ENCODE measurements around the gene AKR1D1. TPM values are rescaled to one million over a fixed set of nuclear protein-coding genes. Genes with fewer than 3 reads are reported as not detected.

Gene AKR1D1, protein sequence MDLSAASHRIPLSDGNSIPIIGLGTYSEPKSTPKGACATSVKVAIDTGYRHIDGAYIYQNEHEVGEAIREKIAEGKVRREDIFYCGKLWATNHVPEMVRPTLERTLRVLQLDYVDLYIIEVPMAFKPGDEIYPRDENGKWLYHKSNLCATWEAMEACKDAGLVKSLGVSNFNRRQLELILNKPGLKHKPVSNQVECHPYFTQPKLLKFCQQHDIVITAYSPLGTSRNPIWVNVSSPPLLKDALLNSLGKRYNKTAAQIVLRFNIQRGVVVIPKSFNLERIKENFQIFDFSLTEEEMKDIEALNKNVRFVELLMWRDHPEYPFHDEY
- polyA plus RNA-seq (2011; rRNA removed) (not detected in 2 replicates), polyA plus RNA-seq (2017; fragmentation: RNase III; extraction: RNeasy Plus Mini Kit Qiagen cat#74134 plus additional on column Dnase treatment) (0.06 TPM in 1 of 3 replicates, not detected in the others), polyA minus RNA-seq (2011; rRNA and poly(A)+ RNA removed) (not detected in 2 replicates)
- not detected in 2 replicates for polyA plus RNA-seq (2012; cell fraction: cytosol; rRNA removed)
- not detected in 2 replicates for polyA plus RNA-seq (2012; cell fraction: nucleus; rRNA removed)

DNA sequence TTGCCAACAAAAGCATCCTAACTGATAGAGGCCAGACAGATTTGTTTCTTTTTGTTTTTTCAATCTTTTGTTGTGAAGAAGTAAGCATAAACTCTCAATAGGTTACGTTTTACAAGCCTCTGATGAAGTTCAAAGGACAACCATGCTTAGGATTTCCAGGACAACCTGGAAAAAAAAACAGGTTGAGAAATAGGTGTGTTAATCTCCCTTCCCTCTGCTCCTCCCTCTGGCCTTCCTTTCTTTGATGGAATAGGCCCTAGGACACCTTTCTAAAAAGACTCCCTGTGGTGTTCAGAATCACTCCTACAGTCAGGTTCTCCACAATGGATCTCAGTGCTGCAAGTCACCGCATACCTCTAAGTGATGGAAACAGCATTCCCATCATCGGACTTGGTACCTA is at the start of gene AKR1D1:
Gene AKR1D1 (plus strand): TSS at position 264 of the 400 bp plus-strand sequence. CDS start 60 bp downstream, at position 324.
- CTCF ChIA-PET = interaction anchor here (0.9 to 2.6 kb wide), 3 partner anchors 9 to 662 kb away, joined by 3 to 6 read pairs (median 5); no protein-coding TSS in a partner anchor
- Histone ChIP-seq H3K4me1 (no peaks in the 10 kb centered on the region), H3K4me3 (no peak within 1 kb of the TSS), H3K27ac (no peak within 1 kb of the TSS), H3K9me3 (no peaks in the 10 kb centered on the region), H3K4me2 (no peak within 1 kb of the TSS)
- FAIRE-seq = no peak
- no peak for DNase-seq (ENCODE audit: low read depth in 1 of 2, low spot score in 1 of 2)
- POLR2A ChIA-PET = no interaction called here
- 51% methylated on average over 3 of the region's 3 CpGs for WGBS (ENCODE audit: missing lambda C conversion rate)
- no peak for ATAC-seq
- no peak for TF ChIP-seq ZC3H11A (IDR thresholded peaks at IDR 0.05)
- no peak for TF ChIP-seq FOSB (CRISPR knock-in tag; IDR thresholded peaks at IDR 0.05)
- no peak for TF ChIP-seq HOXA7 (CRISPR knock-in tag; IDR thresholded peaks at IDR 0.05)
- TF ChIP-seq HOXB5 (CRISPR knock-in tag; IDR thresholded peaks at IDR 0.05) = no peak
- TF ChIP-seq CEBPB (IDR thresholded peaks at IDR 0.05) = no peak
- no peak for TF ChIP-seq CBX8 (IDR thresholded peaks at IDR 0.05)
- no peak for TF ChIP-seq PHF8 (IDR thresholded peaks at IDR 0.05; ENCODE audit: borderline replicate concordance, low read depth)
- no peak for TF ChIP-seq HEYL (CRISPR knock-in tag; IDR thresholded peaks at IDR 0.05)
- no peak for TF ChIP-seq SMC3 (IDR thresholded peaks at IDR 0.05)
- TF ChIP-seq RARB (CRISPR knock-in tag; IDR thresholded peaks at IDR 0.05) = no peak
- no peak for TF ChIP-seq MAZ (IDR thresholded peaks at IDR 0.05; ENCODE audit: borderline replicate concordance, low read depth, low read length)
- no peak for TF ChIP-seq EHMT2 (IDR thresholded peaks at IDR 0.05; ENCODE audit: low read depth)
- TF ChIP-seq GATA3 (IDR thresholded peaks at IDR 0.05; ENCODE audit: borderline replicate concordance) = no peak

DNA sequence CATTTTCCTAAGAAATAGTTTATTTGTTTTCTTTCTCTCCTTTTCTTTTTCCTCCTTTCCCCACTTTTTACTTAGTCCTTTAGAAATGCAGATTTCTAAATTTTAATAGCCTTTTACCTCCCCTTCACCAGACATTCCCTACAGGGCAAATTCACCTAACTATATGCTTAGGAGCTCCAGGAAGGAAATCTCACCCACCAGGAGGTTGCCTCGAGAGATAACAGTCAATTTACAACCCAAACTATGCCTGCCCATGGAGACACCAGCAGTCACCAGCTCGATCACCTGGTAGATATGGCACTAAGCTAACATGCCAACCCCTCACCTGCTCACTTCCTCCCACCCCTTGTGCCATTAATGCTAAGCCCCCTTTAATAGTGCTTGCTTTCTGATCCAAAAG is 49.2 kb upstream of the AKR1D1 start:
- POLR2A ChIA-PET = no interaction called here
- ATAC-seq (no peak), DNase-seq (ENCODE audit: low read depth in 1 of 2, low spot score in 1 of 2) (no peak), FAIRE-seq (no peak)
- Histone ChIP-seq H3K4me3 (no peak overlapping the region), H3K9me3 (no peaks in the 10 kb centered on the region), H3K4me1 (peaks cover 16% of the 10 kb centered on the region; the same call in 1 of the 3 replicates), H3K4me2 (no peak overlapping the region), H3K27ac (no peak overlapping the region)
- CTCF ChIA-PET = interaction anchor here (1.1 to 1.6 kb wide), 2 partner anchors 18 to 25 kb away, joined by 4 to 7 read pairs; partner anchors contain the start of gene CREB3L2
- 10% methylated on average over 2 of the region's 2 CpGs for WGBS (ENCODE audit: missing lambda C conversion rate)
- no peak for TF ChIP-seq RARB (CRISPR knock-in tag; IDR thresholded peaks at IDR 0.05)
- TF ChIP-seq, protein P1, sequence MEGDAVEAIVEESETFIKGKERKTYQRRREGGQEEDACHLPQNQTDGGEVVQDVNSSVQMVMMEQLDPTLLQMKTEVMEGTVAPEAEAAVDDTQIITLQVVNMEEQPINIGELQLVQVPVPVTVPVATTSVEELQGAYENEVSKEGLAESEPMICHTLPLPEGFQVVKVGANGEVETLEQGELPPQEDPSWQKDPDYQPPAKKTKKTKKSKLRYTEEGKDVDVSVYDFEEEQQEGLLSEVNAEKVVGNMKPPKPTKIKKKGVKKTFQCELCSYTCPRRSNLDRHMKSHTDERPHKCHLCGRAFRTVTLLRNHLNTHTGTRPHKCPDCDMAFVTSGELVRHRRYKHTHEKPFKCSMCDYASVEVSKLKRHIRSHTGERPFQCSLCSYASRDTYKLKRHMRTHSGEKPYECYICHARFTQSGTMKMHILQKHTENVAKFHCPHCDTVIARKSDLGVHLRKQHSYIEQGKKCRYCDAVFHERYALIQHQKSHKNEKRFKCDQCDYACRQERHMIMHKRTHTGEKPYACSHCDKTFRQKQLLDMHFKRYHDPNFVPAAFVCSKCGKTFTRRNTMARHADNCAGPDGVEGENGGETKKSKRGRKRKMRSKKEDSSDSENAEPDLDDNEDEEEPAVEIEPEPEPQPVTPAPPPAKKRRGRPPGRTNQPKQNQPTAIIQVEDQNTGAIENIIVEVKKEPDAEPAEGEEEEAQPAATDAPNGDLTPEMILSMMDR (IDR thresholded peaks at IDR 0.05) = no peak
- no peak for TF ChIP-seq MAFK (IDR thresholded peaks at IDR 0.05; ENCODE audit: partially characterized antibody)
- no peak for TF ChIP-seq GATA3 (IDR thresholded peaks at IDR 0.05; ENCODE audit: borderline replicate concordance)
- TF ChIP-seq FOSB (CRISPR knock-in tag; IDR thresholded peaks at IDR 0.05) = no peak
- no peak for TF ChIP-seq TP53 (CRISPR knock-in tag; IDR thresholded peaks at IDR 0.05)
- TF ChIP-seq, protein P2, sequence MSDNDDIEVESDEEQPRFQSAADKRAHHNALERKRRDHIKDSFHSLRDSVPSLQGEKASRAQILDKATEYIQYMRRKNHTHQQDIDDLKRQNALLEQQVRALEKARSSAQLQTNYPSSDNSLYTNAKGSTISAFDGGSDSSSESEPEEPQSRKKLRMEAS (IDR thresholded peaks at IDR 0.05) = no peak
- TF ChIP-seq, protein P3, sequence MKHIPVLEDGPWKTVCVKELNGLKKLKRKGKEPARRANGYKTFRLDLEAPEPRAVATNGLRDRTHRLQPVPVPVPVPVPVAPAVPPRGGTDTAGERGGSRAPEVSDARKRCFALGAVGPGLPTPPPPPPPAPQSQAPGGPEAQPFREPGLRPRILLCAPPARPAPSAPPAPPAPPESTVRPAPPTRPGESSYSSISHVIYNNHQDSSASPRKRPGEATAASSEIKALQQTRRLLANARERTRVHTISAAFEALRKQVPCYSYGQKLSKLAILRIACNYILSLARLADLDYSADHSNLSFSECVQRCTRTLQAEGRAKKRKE (CRISPR knock-in tag; IDR thresholded peaks at IDR 0.05; ENCODE audit: low read depth) = no peak
- TF ChIP-seq KDM5A (IDR thresholded peaks at IDR 0.05) = no peak
- no peak for TF ChIP-seq POLR2A (IDR thresholded peaks at IDR 0.05; ENCODE audit: low read length)

DNA sequence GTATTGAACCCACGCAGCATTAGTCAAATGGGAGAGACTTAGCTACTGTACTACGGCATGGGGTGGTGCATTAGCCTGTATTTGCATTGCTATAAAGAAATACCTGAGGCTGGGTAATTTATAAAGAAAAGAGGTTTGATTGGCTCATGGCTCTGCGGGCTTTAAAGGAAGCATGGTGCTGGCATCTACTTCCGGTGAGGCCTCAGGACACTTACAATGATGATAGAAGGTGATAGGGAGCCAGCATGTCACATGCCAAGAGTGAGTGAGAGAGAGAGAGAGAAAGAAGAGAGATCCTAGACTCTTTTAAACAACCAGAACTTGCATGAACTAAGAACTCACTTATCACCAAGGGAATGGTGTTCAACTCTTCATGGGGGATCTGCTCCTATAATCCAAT is 47.1 kb upstream of the AKR1D1 start:
- 64% methylated on average over 4 of the region's 4 CpGs for WGBS (ENCODE audit: missing lambda C conversion rate)
- no peak overlapping the region for H3K4me3 ChIP-seq
- ATAC-seq (no peak), FAIRE-seq (no peak), DNase-seq (ENCODE audit: low read depth in 1 of 2, low spot score in 1 of 2) (no peak)
- H3K27ac ChIP-seq = no peak overlapping the region
- H3K4me1 ChIP-seq = peaks cover 16% of the 10 kb centered on the region; the same call in 1 of the 3 replicates
- CTCF ChIA-PET = no interaction called here
- POLR2A ChIA-PET = no interaction called here
- no peaks in the 10 kb centered on the region for H3K9me3 ChIP-seq
- H3K4me2 ChIP-seq = no peak overlapping the region
- TF ChIP-seq, protein P4, sequence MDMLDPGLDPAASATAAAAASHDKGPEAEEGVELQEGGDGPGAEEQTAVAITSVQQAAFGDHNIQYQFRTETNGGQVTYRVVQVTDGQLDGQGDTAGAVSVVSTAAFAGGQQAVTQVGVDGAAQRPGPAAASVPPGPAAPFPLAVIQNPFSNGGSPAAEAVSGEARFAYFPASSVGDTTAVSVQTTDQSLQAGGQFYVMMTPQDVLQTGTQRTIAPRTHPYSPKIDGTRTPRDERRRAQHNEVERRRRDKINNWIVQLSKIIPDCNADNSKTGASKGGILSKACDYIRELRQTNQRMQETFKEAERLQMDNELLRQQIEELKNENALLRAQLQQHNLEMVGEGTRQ (IDR thresholded peaks at IDR 0.05) = no peak
- no peak for TF ChIP-seq FOXS1 (CRISPR knock-in tag; IDR thresholded peaks at IDR 0.05)
- no peak for TF ChIP-seq HOXB13 (CRISPR knock-in tag; IDR thresholded peaks at IDR 0.05; ENCODE audit: low read depth)
- no peak for TF ChIP-seq MAFK (IDR thresholded peaks at IDR 0.05; ENCODE audit: partially characterized antibody)
- TF ChIP-seq, protein P5, sequence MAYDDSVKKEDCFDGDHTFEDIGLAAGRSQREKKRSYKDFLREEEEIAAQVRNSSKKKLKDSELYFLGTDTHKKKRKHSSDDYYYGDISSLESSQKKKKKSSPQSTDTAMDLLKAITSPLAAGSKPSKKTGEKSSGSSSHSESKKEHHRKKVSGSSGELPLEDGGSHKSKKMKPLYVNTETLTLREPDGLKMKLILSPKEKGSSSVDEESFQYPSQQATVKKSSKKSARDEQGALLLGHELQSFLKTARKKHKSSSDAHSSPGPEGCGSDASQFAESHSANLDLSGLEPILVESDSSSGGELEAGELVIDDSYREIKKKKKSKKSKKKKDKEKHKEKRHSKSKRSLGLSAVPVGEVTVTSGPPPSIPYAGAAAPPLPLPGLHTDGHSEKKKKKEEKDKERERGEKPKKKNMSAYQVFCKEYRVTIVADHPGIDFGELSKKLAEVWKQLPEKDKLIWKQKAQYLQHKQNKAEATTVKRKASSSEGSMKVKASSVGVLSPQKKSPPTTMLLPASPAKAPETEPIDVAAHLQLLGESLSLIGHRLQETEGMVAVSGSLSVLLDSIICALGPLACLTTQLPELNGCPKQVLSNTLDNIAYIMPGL (CRISPR knock-in tag; IDR thresholded peaks at IDR 0.05; ENCODE audit: borderline replicate concordance) = no peak
- no peak for TF ChIP-seq BHLHE40 (IDR thresholded peaks at IDR 0.05; ENCODE audit: low read depth, low read length)
- TF ChIP-seq POLR2AphosphoS2 (conservative IDR thresholded peaks at IDR 0.05; ENCODE audit: low read length) = no peak
- no peak for TF ChIP-seq CHD4 (IDR thresholded peaks at IDR 0.05; ENCODE audit: borderline replicate concordance)
- no peak for TF ChIP-seq POLR2A (IDR thresholded peaks at IDR 0.05; ENCODE audit: low read length)
- TF ChIP-seq JUN (IDR thresholded peaks at IDR 0.05) = no peak
- TF ChIP-seq KDM5A (IDR thresholded peaks at IDR 0.05) = no peak
